ENCODE results near the gene CFP. TPM values are rescaled to one million over a fixed set of nuclear protein-coding genes. Genes with fewer than 3 reads are reported as not detected.
"Not testable (repeated sequence)": the region's sequence is repeated elsewhere in the genome, so short reads cannot be mapped to it uniquely, and the experiment has no call there.

The CFP gene
- total and polyA plus RNA-seq, 8 donors = 0.31 to 4.1 (median 1.6) TPM

DNA sequence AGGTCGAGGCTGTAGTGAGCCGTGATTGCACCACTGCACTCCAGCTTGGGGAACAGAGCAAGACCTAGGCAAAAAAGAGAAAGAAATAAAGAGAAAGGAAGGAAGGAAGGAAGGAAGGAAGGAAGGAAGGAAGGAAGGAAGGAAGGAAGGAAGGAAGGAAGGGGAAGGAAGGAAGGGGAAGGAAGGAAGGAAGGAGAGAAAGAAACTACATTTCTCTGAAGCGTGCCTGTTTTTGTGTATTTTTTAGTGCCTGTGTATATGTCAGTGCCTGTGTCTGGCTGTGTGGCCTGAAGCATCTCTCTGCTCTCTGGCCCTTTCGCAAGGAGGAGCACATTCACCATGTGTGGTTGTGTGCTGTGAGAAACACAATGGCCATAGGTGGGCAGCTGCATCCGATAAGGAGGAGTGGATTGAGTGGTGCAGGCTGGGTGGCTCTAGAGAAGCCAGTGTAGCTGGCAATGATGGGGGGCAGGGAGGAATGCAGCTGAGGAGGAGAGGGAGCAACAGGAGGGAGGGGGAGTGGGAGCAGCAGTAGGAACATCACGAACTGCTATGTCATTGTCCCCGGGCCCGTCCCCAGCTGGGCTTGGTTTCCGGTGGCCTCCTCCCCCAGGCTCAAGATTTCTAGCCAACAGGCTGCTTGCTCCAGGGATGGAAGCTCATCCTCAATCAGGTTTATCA, 21.5 kb downstream of the CFP start:
- no peak overlapping the region for H3K4me3 ChIP-seq
- H3K9me3 ChIP-seq = no peaks in the 10 kb centered on the region
- H3K27me3 ChIP-seq = peaks cover 0 to 3% (median 0%) of the 10 kb centered on the region in 4 donors
- FAIRE-seq = no peak
- no peak overlapping the region for H3K27ac ChIP-seq
- ATAC-seq = no peak
- 51 to 63% methylated on average over 9 of the region's 9 CpGs for WGBS, 2 donors
- H3K36me3 ChIP-seq = no peaks in the 10 kb centered on the region
- no peak for DNase-seq
- intact Hi-C loops (cut with DNase I) = no loop called here
- TF ChIP-seq, protein P1, sequence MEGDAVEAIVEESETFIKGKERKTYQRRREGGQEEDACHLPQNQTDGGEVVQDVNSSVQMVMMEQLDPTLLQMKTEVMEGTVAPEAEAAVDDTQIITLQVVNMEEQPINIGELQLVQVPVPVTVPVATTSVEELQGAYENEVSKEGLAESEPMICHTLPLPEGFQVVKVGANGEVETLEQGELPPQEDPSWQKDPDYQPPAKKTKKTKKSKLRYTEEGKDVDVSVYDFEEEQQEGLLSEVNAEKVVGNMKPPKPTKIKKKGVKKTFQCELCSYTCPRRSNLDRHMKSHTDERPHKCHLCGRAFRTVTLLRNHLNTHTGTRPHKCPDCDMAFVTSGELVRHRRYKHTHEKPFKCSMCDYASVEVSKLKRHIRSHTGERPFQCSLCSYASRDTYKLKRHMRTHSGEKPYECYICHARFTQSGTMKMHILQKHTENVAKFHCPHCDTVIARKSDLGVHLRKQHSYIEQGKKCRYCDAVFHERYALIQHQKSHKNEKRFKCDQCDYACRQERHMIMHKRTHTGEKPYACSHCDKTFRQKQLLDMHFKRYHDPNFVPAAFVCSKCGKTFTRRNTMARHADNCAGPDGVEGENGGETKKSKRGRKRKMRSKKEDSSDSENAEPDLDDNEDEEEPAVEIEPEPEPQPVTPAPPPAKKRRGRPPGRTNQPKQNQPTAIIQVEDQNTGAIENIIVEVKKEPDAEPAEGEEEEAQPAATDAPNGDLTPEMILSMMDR (IDR thresholded peaks at IDR 0.05) = no peak
- H3K4me1 ChIP-seq = no peaks in the 10 kb centered on the region

DNA sequence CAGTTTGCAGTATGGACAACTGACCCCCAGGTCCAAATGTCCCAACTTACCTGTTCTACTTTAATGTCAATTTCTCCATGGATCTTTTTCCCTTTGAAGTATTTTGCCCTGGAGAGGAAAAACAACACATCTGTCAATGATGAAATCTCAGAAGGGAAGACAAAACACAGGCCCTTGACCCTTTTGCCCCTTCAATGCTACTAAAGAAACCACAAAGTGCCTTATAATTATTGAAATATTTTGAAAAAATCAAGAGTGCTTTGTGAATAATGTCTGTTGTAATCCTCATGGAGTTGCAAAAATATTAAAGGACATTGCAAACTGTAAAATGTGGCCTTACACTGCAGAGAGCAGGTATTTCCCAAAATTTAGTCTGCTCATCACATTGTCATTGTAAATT, 22.6 kb downstream of the CFP start:
- no peak overlapping the region for H3K27ac ChIP-seq
- H3K9me3 ChIP-seq = no peaks in the 10 kb centered on the region
- no peaks in the 10 kb centered on the region for H3K4me1 ChIP-seq
- FAIRE-seq = no peak
- intact Hi-C loops (cut with DNase I) = no loop called here
- no peak overlapping the region for H3K4me3 ChIP-seq
- no peak for DNase-seq
- TF ChIP-seq, protein P1 (IDR thresholded peaks at IDR 0.05) = no peak
- ATAC-seq = no peak
- H3K27me3 ChIP-seq = peaks cover 0 to 3% (median 0%) of the 10 kb centered on the region in 4 donors
- H3K36me3 ChIP-seq = no peaks in the 10 kb centered on the region

DNA sequence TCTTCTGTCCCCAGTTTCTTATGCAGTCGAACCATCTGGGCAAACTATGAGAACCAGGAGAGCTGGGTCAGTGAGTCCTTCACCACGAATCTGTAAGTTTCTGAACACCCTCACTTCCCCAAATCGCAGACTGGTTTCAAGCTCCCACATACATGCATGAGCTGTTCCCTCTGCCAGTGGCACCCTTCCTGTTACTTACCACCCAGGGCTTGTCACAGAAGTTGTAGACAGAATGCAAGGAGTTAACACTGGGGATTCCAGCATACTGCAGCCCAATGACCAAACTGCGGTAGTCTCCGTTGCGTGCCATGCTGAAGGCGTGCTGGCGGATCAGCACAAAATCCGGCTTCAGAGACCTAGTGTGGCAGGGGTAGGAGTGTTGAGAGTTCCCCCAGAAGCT, 24.7 kb downstream of the CFP start:
- Histone ChIP-seq H3K9me3 (no peaks in the 10 kb centered on the region), H3K36me3 (no peaks in the 10 kb centered on the region), H3K27me3 (peaks cover 0 to 3% (median 0%) of the 10 kb centered on the region in 4 donors), H3K4me3 (no peak overlapping the region), H3K4me1 (no peaks in the 10 kb centered on the region), H3K27ac (no peak overlapping the region)
- TF ChIP-seq, protein P1 (IDR thresholded peaks at IDR 0.05) = no peak
- intact Hi-C loops (cut with DNase I) = no loop called here
- FAIRE-seq (no peak), DNase-seq (no peak), ATAC-seq (no peak)
- 49 to 56% methylated on average over 9 of the region's 9 CpGs for WGBS, 2 donors

DNA sequence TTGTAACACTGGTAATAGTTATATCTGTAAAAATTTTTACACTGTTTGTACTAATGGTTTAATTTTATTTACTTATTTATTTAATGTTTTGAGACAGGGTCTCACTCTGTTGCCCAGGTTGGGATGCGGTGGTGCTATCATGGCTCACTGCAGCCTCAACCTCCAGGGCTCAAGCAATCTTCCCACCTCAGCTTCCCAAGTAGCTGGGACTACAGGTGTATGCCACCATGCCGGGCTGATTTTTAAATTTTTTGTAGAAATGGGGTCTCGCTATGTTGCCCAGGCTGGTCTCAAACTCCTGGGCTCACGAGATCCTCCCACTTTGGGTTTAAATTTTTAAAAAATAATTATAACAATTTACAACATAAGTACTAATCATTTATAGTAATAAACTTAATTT, 26.6 kb downstream of the CFP start:
- WGBS, 2 donors = 87 to 94% methylated on average over 4 of the region's 4 CpGs
- DNase-seq; FAIRE-seq; ATAC-seq; H3K27ac ChIP-seq; H3K36me3 ChIP-seq; H3K4me1 ChIP-seq; H3K4me3 ChIP-seq; intact Hi-C loops (cut with DNase I); H3K9me3 ChIP-seq: not testable (repeated sequence)
- peaks cover 0 to 10% (median 1%) of the 10 kb centered on the region in 4 donors for H3K27me3 ChIP-seq

DNA sequence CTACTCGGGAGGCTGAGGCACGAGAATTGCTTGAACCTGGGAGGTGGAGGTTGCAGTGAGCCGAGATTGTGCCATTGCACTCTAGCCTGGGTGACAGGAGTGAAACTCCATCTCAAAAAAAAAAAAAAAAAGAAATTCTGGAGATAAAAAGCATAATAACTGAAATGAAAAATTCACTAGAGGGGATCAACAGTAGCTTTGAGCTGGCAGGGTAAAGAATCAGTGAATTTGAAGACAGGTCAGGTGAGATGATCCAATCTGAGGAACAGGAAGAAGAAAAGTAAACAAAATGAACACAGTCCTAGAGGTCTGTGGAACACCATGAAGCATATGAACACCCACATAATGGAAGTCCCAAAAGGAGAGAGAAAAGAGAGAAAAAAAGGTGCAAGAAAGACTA, 32.5 kb downstream of the CFP start:
- FAIRE-seq (no peak), ATAC-seq (no peak), DNase-seq (no peak)
- Histone ChIP-seq H3K27ac (no peak overlapping the region), H3K36me3 (no peaks in the 10 kb centered on the region), H3K4me1 (no peaks in the 10 kb centered on the region), H3K27me3 (peaks cover 0 to 10% (median 0%) of the 10 kb centered on the region in 4 donors), H3K9me3 (no peaks in the 10 kb centered on the region), H3K4me3 (no peak overlapping the region)
- whole genome bisulfite sequencing, 2 donors = 78 to 87% methylated on average over 3 of the region's 3 CpGs
- intact Hi-C loops (cut with DNase I) = no loop called here
- TF ChIP-seq, protein P1 (IDR thresholded peaks at IDR 0.05) = no peak

Measured in pancreas (tissue), 10 donors.